GDM1 (cell line): ENCODE data around the gene FHOD1.

Experiments used
- DNase-seq: peaks from one replicate; lab custom pipeline; 2025; lab: John Stamatoyannopoulos, UW

The FHOD1 gene

DNA sequence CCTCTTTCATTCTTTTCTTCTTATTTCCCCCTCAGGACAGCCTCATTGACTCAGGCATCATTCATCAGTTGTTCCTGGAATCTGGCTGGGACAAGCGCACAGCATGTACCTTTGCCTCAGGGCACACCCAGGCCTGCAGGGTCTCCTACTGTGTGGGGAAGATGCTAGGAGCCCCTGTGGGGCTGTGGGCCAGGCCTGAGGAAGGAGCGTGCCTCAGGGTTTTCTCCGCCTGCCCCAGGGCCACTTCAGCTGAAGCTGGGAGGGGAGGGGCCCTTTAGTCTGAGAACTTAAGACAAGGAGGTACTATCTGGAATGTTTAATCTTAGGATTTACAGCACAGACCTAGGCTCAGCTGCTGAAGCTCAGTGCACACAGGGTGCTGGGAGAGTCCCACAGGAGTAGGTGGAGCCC is 40.4 kb downstream of the FHOD1 start:
- DNase-seq = no peak

DNA sequence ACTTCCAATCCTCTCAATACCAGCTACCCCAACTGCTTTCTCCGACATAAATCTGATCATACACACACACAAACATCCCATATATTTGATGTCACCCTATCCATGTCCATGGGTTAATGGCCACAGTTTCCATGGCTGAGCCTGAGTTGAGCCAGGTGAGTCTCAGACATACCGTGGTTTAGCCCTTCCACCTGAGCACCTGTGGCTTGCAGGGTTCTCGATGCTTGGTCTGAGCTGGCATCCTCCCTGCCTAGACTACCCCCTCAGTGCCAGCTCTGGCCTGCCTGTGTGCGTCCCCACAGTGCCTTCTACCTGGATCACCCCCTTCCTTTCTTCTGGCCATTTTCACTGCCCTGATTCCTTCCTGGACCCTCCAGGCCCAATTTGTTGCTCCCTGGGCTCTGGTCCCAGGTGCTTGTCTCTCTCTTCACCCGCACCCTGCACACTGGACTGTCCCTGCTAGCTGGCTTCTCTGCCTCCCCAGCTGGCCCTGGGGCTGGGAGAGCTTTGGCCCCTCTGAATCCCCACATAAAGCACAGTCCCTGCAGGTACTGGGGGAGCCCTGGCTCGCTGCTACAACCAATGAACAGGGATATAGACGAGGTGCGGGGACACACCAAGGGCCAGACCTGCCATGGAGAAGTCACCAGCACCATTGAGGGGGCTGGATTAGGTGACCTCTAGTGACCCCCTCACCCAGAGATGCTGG is 41.0 kb downstream of the FHOD1 start:
- DNase-seq = no peak

DNA sequence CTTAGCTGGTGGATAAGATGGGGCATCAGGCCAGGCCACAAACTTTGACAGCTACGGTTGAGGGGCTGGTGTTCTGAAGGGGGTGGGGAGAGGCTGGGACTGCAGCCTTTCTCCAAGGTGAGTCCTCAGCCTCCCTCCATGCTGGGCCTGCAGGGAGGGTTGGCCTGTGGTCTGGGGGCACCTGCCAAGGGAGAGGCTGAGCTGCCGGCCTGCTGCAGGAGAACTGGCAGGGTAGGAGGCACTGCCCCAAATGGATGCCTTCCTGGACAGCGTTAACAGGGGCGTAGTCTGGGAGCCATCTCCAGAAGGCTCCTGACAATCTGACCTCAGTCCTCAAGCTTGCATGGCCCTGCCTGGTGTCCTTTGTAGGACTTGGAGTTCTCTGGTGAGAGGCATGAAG is 43.2 kb downstream of the FHOD1 start:
- no peak for DNase-seq

DNA sequence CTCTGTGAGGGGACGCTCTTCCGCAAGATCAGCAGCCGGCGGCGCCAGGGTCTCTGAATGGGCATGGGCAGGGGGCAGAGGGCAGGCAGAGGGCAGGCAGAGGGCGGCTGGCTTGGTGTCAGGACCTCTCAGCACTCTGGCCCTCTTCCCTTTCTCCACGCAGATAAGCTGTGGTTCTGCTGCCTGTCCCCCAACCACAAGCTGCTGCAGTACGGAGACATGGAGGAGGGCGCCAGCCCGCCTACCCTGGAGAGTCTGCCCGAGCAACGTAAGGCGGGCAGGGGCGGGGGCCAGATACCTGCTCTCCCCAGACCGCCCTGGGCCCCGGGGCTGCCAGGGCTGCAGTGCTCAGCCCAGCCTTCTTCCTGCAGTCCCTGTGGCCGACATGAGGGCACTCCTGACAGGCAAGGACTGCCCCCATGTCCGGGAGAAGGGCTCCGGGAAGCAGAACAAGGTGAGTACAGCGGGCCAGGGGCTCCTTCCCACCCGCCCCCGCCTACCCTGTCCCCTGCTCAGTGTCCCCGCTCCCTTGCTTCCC is 44.3 kb downstream of the FHOD1 start:
- DNase-seq = no peak

DNA sequence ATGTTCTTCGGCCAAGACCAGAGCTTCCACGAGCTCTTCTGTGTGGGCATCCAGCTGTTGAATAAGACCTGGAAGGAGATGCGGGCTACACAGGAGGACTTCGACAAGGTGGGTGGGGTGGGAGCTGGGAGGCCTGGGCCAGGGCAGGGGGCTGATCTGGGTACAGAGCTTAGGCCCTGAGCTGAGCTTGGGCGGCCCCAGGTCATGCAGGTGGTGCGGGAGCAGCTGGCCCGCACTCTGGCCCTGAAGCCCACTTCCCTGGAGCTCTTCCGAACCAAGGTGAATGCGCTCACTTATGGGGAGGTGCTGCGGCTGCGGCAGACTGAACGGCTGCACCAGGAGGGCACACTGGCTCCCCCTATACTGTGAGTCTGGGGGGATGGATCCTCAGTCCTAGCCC is 44.9 kb downstream of the FHOD1 start:
- no peak for DNase-seq

DNA sequence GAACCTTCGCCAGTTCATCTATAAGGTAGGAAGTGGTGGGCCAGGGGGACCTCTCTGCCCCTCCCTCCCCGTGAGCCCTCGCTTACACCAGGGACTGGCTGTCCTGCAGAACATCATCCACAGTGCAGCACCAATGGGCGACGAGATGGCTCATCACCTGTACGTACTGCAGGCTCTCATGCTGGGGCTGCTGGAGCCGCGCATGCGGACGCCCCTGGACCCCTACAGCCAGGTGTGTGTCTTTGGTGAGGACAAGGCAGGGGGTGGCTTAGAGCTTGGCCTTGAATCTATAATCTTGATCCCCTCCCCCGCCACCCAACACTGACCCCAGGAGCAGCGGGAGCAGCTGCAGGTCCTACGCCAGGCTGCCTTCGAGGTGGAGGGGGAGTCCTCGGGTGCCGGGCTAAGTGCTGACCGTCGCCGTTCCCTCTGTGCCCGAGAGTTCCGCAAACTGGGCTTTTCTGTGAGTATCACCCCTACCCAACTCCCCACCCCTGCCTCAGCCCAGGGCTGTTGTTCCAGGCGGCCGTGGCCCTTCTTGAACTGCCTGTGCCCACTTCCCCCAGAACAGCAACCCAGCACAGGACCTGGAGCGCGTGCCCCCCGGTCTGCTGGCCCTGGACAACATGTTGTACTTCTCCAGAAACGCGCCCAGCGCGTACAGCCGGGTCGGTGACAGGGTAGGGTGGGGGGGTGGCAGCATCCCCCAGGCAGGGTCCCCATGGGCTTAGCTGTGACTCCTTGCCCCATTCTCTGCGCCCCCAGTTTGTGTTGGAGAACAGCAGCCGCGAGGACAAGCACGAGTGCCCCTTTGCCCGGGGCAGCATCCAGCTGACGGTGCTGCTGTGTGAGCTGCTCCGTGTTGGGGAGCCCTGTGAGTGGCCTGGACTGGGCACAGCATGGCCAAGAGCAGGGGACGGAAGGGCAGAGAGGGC is 45.6 kb downstream of the FHOD1 start:
- no peak for DNase-seq

DNA sequence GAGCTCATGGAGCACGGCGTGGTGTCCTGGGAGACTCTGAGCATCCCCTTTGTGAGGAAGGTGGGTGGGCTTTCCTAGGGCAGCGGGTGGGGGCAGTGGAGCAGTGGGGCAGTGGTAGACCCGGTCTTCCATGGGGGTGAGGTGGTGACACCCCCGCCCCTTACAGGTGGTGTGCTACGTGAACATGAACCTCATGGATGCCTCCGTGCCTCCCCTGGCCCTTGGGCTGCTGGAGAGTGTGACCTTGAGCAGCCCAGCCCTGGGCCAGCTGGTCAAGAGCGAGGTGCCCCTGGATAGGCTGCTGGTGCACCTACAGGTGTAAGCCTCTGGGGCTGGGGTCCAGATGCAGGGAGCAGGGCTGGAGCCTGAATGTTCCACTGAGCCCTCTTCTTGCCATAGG is 46.8 kb downstream of the FHOD1 start:
- DNase-seq = no peak

DNA sequence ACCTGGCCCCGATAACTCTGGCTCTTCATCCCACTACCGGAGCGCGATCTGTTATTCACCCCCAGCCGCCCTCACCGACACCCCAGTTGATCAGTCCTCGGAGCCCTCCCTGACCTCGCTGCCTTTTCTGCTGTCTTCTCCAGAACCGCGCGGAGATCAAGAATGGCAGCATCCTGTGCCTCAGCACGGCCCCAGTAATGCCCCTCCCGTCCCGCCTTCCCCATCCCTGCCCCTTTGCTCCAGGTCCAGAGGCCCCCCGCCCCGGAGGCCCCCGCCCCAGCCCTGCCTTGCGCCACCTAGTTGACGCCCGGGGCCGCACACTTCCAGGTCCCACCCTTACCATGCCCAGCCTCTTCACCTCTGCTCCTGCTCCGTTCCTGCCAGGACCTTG is 47.5 kb downstream of the FHOD1 start:
- DNase-seq = no peak

DNA sequence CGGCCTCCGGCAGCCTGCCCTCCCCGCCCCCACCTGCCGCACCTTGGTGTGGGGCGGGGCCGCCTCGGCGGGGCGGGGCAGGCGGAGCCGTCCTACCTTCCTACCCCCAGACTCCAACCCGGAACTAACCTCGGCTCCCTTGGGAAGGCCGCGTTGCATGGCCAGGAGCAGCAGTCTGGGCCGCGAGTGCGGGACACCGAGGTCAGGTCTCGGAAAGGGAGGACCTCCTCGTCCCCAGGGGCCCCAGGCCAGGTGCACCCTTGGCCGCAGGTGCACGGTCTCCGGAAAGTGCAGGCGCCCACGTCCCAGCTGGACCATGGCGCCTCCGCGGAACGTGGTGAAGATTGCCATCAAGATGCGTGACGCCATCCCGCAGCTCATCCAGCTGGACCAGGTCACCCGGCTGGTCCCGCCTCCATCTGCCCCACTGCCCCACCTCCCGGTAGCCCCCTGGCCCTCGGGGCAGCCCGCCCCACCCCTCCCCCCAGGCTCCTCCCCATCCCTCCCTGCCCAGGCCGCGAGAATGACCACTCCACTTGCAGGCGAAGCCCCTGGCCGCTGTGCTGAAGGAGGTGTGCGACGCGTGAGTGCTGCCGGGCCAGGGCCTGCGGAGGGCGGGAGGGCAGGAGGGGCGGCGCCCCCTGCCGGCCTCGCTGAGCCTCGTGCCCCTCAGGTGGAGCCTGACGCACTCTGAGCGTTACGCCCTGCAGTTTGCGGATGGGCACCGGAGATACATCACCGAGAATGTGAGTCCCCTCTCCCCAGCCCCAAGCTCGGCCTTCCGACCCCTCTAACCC is 48.1 kb downstream of the FHOD1 start, which contains the start of gene ELMO3:
TSS of gene ELMO3 (plus strand) at position 121 of the 797 bp plus-strand sequence. CDS start at position 317, 196 bp downstream.
- DNase-seq = no peak

DNA sequence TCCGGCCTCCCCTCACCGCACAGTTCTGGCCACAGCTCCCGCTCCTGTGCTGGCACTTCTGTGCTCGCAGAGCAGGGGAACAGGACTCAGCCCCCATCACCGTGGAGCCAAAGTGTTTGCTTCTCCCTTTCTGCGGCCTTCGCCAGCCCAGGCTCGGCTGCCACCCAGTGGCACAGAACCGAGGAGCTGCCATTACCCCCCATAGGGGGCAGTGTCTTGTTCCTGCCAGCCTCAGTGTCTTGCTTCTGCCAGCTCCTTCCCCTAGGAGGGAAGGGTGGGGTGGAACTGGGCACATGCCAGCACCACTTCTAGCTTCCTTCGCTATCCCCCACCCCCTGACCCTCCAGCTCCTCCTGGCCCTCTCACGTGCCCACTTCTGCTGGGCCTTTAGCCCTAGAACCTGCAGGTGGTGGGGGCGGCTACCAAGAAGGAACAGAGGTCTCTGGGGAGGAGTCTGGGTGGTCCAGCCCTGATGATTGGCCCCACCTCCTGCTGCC is 49.0 kb downstream of the FHOD1 start:
- no peak for DNase-seq

DNA sequence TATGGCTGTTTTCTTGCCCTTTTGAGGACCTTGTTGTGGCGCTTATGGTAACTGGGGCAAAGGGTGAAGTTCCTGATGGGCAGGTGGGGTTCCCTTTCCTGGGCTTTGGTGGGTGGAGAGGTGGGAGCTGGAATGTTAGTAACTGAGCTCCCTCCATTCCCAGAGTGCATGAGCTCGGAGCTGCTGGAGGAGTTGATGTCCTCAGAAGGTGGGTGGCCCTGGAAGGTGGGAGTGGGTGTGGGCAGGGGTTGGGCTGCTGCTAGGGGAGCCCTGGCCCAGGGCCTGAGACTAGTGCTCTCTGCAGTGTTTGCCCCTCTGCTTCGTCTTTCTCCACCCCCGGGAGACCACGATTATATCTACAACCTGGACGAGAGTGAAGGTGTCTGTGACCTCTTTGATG is 49.6 kb downstream of the FHOD1 start:
- DNase-seq = no peak

DNA sequence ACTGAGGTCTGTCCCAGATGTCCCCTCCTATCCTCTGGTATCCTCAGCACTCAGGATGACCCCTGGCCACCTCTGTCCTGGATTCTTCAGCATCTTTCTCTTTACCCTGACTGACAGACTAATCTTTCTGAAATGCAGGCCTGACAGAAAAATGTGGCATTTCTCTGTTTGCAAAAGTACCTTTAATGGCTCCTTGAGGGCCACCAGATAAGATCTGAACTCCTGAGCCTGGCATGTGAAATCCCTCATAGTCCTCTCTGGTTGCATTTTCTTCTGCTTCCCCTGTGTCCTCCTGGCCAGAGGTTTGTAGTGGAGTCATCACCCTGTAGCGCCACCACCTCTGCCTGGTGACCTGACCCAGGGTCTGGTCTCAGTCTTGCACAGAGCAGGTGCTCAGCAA is 50.4 kb downstream of the FHOD1 start:
- DNase-seq = no peak

DNA sequence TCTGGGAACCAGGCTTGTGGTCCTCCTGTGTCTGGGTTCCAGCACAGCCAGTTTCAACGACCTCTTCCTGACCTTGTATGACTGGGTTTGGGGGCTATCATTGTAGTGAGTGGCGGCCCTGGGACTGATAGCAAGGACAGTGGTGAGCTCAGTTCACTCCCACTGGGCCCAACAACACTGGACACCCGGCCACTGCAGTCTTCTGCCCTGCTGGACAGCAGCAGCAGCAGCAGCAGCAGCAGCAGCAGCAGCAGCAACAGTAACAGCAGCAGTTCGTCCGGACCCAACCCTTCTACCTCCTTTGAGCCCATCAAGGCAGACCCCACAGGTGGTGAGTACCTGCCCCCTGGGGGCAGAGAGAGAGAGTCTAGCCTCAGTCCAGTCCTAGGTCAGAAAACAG is 51.6 kb downstream of the FHOD1 start:
- no peak for DNase-seq

DNA sequence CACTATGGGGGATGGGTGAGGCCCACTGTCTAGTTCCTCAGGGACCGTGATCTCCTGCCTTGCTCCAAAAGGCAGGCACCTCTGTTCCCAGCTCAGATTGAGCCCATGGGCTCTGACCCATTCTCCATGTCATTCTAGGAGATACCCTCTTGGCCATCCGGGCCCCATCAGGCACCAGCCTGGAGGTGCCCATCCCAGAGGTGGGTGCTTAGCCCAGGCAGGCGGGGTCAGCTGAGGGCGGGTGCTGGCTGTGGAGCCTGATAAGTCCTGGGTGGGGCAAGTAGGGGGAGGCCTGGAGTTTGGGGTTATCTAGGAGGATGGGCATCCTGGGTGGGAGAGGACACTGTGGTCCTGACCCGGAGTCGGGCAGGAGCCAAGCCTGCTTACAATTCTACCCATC is 53.0 kb downstream of the FHOD1 start:
- DNase-seq = no peak

DNA sequence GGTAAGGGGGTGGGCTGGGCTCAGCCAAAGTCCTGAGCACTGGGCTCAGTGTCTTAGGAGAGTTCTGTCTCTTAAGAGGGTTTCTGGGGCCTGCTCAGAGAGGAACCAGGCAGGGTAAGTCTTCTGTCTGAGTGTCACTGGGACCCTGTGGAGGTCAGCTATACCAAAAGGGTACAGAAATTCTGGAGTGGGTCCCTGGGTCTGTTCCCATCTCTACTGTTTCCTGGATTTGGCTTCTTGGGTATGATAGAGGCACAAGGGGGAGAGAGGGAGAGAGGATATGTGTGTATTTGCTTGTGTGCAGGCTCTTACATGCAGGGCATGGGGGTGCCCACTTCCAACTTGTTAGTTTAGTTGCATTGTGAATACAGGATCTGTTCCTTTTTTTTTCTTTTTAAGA is 53.7 kb downstream of the FHOD1 start:
- no peak for DNase-seq

DNA sequence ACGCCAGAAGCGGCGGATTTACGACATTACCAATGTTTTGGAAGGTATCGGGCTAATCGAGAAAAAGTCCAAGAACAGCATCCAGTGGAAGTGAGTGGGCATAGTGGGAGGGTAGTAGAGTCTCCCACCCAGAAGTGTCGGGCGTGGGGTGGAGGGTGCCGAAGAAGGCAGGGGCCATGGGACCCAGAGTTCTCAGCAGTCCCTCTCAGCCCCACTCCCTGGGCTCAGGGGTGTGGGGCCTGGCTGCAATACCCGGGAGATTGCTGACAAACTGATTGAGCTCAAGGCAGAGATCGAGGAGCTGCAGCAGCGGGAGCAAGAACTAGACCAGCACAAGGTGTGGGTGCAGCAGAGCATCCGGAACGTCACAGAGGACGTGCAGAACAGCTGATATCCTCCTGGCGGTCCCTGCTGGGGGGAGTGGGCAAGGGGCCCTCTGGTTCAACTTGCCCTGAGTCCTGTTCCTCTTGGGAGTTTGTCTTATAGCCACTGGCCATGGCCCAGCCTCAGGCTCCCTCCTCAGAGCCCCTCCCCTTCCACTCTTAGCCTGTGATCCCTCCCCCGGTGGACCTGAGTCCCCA is 54.4 kb downstream of the FHOD1 start:
- DNase-seq = no peak

DNA sequence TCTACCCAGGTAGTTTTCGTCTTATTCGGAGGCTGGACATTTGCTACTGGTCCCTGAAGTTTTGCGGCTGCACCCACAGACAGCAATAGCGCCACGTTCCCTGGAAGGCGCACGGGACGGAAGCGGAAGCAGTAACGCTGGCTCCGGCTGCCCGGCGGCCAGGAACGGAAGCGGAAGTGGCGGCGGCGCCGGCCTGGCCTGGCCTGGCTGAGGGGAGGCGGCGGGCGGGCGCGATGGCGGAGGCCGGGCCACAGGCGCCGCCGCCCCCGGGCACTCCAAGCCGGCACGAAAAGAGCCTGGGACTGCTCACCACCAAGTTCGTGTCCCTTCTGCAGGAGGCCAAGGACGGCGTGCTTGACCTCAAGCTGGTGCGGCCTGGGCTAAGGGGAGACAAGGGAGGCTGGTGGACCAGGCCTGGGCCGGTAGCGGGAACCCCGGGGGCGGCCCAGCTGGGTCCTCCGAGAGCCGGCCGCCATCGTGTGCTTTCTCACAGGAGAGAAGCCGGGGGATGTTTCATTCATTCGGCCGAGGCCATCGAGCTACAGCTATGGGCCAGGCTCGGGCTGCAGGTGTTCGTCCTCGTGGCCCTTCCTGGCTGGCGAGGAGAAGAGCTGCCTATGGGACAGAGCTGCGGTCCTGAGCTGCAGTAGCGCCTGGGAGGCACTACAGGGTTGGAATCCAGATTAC is 55.1 kb downstream of the FHOD1 start, which contains the start of gene E2F4:
TSS of gene E2F4 (plus strand) at position 161 of the 687 bp plus-strand sequence. CDS start at position 234, 73 bp downstream.
- DNase-seq = peak; percentile 80

DNA sequence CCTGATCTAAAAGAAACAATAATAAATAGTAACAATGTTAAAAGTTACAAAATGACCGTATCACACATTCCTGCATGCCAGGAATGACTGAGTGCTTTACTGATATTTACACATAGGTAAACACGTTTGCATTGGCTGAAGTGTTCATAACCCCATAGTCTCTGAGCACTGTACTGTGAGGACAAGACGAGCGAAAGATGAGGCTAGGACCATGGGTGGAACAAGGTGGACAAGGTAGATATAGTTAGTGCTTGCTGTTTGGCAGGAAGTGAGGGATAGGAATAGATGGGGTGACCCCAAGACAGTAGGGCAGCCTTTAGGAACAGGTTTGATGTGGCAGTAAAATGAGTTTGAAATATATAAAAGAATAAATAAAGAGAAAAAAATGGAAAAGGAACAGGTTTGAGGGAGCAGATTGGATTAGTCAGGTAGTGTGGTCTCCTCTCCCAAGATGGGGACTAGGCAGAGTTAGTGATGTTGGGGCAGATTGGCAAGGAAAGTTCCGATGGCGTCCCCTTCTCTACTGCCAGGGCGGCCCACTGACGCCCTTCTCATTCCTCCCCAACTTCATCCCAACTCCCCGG is 55.8 kb downstream of the FHOD1 start:
- DNase-seq = no peak

DNA sequence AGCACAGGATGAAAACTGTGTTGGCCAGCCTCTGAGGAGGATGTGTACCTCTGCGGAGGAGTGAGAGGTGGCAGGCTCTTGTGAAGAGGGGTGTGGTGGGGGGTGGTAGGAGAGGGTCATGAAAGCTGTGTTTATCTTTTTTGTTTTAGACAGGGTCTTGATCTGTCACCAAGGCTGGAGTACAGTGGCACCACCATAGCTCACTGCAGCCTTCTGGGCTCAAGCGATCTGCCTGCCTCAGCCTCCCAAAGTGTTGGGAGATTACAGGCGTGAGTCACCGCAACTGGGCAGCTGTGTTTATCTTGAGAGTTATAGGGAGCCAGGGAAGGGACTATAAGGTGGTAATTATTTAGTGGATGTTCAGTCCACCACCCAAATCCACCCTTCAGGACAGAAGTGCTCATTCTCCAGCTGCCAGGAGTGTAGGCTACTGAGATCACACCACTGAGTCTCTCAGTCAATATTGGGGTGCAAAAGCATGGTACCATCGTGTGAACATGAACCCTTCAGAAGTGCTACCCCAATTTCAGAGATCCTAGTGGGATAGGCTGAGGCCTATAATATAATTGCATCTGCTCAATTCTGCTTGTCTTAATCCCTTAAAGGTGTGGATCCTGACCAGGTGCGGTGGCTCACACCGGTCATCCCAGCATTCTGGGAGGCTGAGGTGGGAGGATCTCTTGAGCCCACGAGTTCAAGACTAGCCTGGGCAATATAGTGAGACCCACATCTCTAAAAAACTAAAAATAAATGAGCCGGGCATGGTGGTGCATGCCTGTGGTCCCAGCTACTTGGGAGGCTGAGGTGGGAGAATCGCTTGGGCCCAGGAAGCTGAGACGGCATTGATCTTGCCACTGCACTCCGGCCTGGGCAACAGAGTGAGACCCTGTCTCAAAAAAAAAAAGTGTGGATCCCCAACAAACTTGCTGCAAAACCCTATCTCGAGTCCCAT is 56.6 kb downstream of the FHOD1 start:
- no peak for DNase-seq
